Transverse colon (tissue), 4 donors: ENCODE measurements around the gene MCC. TPM values are rescaled to one million over a fixed set of nuclear protein-coding genes. Genes with fewer than 3 reads are reported as not detected.

Experiments
- DNase-seq: peaks from one replicate; pipeline ENCODE4 v3.0.0-alpha.2; 2019
- H3K27ac ChIP-seq, 4 donors: fragments of 200-600 bp; sonication (generic); 2 replicates each; pipeline ENCODE4 v1.5.1; 2016 to 2018; ENCODE audit warnings: inconsistent platforms in 4 of 4
- H3K27me3 ChIP-seq: fragments of 200-600 bp; sonication (generic); 2 replicates; pipeline ENCODE4 v1.5.1; 2017; ENCODE audit warnings: inconsistent platforms
- H3K36me3 ChIP-seq, 4 donors: fragments of 200-600 bp; sonication (generic); 2 replicates each; pipeline ENCODE4 v1.5.1; 2017 to 2019; ENCODE audit warnings: inconsistent platforms in 4 of 4
- H3K4me1 ChIP-seq, 4 donors: fragments of 200-600 bp; sonication (generic); 2 replicates each; pipeline ENCODE4 v1.5.1; 2017 to 2020; ENCODE audit warnings: inconsistent platforms in 4 of 4
- H3K4me3 ChIP-seq, 4 donors: fragments of 200-600 bp; sonication (generic); 1 replicate in 1 of 4; 2 replicates in 3 of 4; pipeline versions ENCODE4 v1.5.1 to v1.6.1; 2017 to 2019; ENCODE audit warnings: inconsistent platforms in 4 of 4
- H3K9me3 ChIP-seq, 2 donors: fragments of 200-600 bp; sonication (generic); 2 replicates each; pipeline ENCODE4 v1.5.1; 2017 to 2019; ENCODE audit warnings: inconsistent platforms in 2 of 2
- EP300 ChIP-seq: sonication (generic); formaldehyde crosslinking; IDR thresholded peaks from one replicate; pipeline ENCODE4 v1.6.1; 2017; ENCODE audit warnings: antibody characterized with exemption, low read depth
- POLR2A ChIP-seq: fragments of 450-650 bp; IDR thresholded peaks from one replicate; pipeline ENCODE4 v1.6.1; 2016; ENCODE audit warnings: antibody characterized with exemption, mild to moderate bottlenecking, moderate library complexity
- POLR2AphosphoS5 ChIP-seq, 3 donors: sonication (generic); formaldehyde crosslinking; IDR thresholded peaks; one replicate each; pipeline ENCODE4 v1.6.1; 2016; ENCODE audit warnings: antibody characterized with exemption in 3 of 3
- WGBS, 2 donors: methylation state at CpG; one replicate each; pipeline ENCODE4 v1.1.5; 2018; ENCODE audit warnings: low coverage in 1 of 2; 5-methylcytosine and 5-hydroxymethylcytosine counted together
- in situ Hi-C, 4 donors: fragments of 200-750 bp; cut with MboI; loops; one replicate each; pipeline versions ENCODE4 v1.15.0 to v1.15.1; 2017; ENCODE audit warnings: low sequenced_read_pairs in 3 of 4, low pct_ligation_motif_present in 1 of 4, low pct_unique_long_range_greater_than_20kb in 1 of 4
- intact Hi-C: fragments of 100-400 bp; cut with DNase I; formaldehyde crosslinking; loops from one replicate; pipeline ENCODE4 v1.15.1; 2023; ENCODE audit warnings: low total_unique reads
- total RNA-seq, 4 donors: library from RNA; depleted of rRNA; stranded (reverse); fragments of >200 nt; gene quantifications; one replicate each; pipeline ENCODE4 v1.1.0, GENCODE V29; 2016
- TF ChIP-seq, protein P1 (sequence below), 5 experiments: fragments of 200-600 bp in 3 of 5; fragments of 450-650 bp in 2 of 5; sonication (generic) in 3 of 5; IDR thresholded peaks; 1 replicate in 2 of 5; 2 replicates in 3 of 5; pipeline ENCODE4 v1.5.1; 2016 to 2017; ENCODE audit warnings: antibody characterized with exemption in 5 of 5, inconsistent platforms in 3 of 5, mild to moderate bottlenecking in 2 of 5, moderate library complexity in 1 of 5

The MCC gene
- total RNA-seq, 4 donors from 2014 or later: 2.6 to 28.4 (median 16.4) TPM

DNA sequence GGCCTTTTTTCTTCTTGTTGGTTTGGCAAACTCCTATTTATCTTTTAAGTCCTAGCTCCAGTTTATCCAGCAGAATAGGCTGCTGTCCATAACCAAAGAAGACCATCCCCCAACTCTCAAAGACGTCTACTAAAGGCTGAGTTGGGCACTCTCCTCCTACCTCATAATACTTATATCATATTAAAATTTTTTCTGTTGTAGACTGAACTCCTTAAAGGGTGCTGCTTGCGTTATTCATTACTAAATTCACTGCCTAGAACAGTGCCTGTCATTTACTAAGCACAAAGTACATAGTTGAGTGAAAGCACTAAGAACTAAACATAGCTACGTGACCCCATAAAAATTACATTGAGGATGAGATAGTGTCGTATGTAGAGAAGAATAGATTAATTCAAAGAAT lies 490.0 kb downstream of the MCC start:
- H3K36me3 ChIP-seq: peaks cover 0 to 24% (median 10%) of the 10 kb centered on the region in 4 donors
- no peak overlapping the region for H3K27ac ChIP-seq
- no peak overlapping the region for H3K4me3 ChIP-seq
- DNase-seq: no peak
- 86 to 95% methylated on average over 4 of the region's 4 CpGs for WGBS, 2 donors
- intact Hi-C loops (loop anchor here (5.0 to 10.0 kb wide), 2 partner anchors 514 to 607 kb away; partner anchors contain the start of gene YTHDC2), in situ Hi-C loops (loop anchor here (10.0 to 25.0 kb wide), 3 partner anchors 507 to 614 kb away; partner anchors contain the start of gene YTHDC2 (in 3 of the 4))
- H3K4me1 ChIP-seq: peaks cover 0 to 6% (median 2%) of the 10 kb centered on the region in 4 donors
- TF ChIP-seq, protein P1, sequence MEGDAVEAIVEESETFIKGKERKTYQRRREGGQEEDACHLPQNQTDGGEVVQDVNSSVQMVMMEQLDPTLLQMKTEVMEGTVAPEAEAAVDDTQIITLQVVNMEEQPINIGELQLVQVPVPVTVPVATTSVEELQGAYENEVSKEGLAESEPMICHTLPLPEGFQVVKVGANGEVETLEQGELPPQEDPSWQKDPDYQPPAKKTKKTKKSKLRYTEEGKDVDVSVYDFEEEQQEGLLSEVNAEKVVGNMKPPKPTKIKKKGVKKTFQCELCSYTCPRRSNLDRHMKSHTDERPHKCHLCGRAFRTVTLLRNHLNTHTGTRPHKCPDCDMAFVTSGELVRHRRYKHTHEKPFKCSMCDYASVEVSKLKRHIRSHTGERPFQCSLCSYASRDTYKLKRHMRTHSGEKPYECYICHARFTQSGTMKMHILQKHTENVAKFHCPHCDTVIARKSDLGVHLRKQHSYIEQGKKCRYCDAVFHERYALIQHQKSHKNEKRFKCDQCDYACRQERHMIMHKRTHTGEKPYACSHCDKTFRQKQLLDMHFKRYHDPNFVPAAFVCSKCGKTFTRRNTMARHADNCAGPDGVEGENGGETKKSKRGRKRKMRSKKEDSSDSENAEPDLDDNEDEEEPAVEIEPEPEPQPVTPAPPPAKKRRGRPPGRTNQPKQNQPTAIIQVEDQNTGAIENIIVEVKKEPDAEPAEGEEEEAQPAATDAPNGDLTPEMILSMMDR (IDR thresholded peaks at IDR 0.05): no peak
- TF ChIP-seq POLR2AphosphoS5 (IDR thresholded peaks at IDR 0.05) (no peak), EP300 (no peak), POLR2A (no peak)
- H3K27me3 ChIP-seq: no peaks in the 10 kb centered on the region
- H3K9me3 ChIP-seq: no peaks in the 10 kb centered on the region

DNA sequence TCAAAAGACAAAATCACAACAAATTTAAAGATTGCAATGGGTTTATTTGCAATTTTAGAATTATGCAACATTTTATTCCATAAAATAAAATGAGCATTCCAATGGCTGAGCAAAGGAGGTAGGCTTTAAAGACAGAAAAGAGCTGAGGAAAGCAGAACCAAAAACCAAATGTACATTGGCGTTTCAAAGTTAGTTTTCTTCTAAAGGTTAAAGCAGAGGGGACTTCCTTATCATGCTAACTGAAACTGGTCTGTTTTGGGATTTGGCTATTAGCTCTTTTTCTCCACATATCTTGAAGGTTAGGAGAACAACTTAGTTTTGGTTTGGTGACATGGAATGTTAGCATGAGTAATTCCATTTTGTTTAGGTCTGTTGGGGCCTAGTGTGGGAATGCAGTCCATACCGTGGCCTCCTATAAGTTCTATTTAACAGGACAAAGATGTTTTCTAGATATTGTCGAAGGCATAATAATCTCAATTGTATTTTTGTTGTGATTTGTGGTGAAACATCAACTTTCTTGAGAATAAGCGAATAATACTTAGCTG lies 491.4 kb downstream of the MCC start:
- intact Hi-C loops (loop anchor here (5.0 to 10.0 kb wide), 2 partner anchors 515 to 608 kb away; partner anchors contain the start of gene YTHDC2), in situ Hi-C loops (loop anchor here (10.0 to 25.0 kb wide), 3 partner anchors 508 to 615 kb away; partner anchors contain the start of gene YTHDC2 (in 3 of the 4))
- no peak for DNase-seq
- WGBS, 2 donors: 76 to 82% methylated on average over 4 of the region's 4 CpGs
- Histone ChIP-seq H3K36me3 (peaks cover 0 to 21% (median 5%) of the 10 kb centered on the region in 4 donors), H3K4me3 (no peak overlapping the region), H3K4me1 (peaks cover 0 to 6% (median 2%) of the 10 kb centered on the region in 4 donors), H3K27ac (no peak overlapping the region), H3K27me3 (no peaks in the 10 kb centered on the region), H3K9me3 (no peaks in the 10 kb centered on the region)
- TF ChIP-seq POLR2A: no peak
- no peak for TF ChIP-seq POLR2AphosphoS5 (IDR thresholded peaks at IDR 0.05)
- TF ChIP-seq, protein P1 (IDR thresholded peaks at IDR 0.05): no peak
- TF ChIP-seq EP300: no peak

DNA sequence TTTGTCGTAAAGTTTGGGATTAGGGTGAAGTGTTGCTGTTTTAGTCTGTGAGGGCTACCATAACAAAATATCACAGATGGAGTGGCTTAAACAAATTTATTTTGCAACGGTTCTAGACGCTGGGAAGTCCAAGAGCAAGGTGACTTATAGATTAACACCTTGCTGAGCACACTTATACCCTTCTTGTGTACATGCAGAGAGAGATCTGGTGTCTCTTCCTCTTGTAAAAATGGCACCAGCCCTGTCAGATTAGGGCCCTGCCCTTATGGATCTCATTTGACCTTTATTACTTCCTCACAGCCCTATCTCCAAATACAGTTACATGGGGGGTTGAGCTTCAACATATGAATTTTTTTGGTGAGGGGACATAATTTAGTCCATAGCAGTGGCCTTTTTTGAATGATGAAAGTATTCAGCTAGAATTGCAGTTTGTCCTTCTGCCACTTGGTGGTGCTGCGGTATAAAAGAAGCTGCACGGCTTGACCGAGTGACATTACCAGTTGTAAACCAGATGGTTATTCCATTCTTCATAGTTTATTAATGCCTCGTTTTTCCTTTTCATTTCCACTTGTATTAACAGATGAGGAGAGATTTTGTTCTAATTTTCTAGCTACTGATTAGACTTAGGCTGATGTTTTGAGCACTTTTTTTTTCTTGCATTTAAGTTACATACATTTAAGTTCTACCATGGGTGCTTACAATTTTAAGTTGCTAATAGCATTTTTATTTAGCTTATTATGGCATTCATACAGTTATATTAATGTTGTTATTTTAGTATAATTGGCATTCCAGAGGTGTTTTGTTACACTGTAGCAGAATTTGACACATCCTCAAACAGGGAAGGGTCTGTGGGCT lies 492.3 kb downstream of the MCC start:
- TF ChIP-seq, protein P1 (IDR thresholded peaks at IDR 0.05): peak; percentile 72 to 94 (median 87)
- no peak for TF ChIP-seq POLR2A
- peak; percentile 73 for DNase-seq
- WGBS, 2 donors: 19 to 21% methylated on average over 7 of the region's 7 CpGs
- H3K36me3 ChIP-seq: peaks cover 0 to 13% (median 2%) of the 10 kb centered on the region in 4 donors
- H3K27ac ChIP-seq: no peak overlapping the region
- peaks cover 0 to 6% (median 2%) of the 10 kb centered on the region in 4 donors for H3K4me1 ChIP-seq
- in situ Hi-C loops (loop anchor here (10.0 to 25.0 kb wide), 3 partner anchors 509 to 616 kb away; partner anchors contain the start of gene YTHDC2 (in 3 of the 4)), intact Hi-C loops (loop anchor here (5.0 to 10.0 kb wide), 2 partner anchors 516 to 609 kb away; partner anchors contain the start of gene YTHDC2)
- H3K4me3 ChIP-seq: no peak overlapping the region
- H3K27me3 ChIP-seq: no peaks in the 10 kb centered on the region
- H3K9me3 ChIP-seq: no peaks in the 10 kb centered on the region

DNA sequence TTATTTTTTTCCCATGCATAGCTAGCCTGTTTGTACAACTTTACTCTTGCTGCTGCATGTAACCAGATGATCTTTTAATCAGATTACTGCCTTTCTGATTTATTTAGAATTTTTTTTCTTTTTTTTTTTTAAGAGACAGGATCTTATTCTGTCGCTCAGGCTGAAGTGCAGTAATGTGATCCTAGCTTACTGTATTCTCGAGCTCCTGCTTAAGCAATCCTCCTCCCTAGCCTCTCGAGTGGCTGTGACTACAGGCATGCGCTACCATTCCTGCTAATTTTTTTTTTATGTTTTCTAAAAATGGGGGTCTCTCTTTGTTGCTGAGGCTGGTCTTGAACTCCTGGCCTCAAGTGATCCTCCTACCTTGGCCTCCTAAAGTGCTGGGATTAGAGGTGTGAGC lies 502.0 kb downstream of the MCC start:
- H3K36me3 ChIP-seq: no peaks in the 10 kb centered on the region

More for the DNA sequence above, 502.0 kb downstream of the MCC start:
- no peaks in the 10 kb centered on the region for H3K9me3 ChIP-seq
- no peak for TF ChIP-seq EP300
- TF ChIP-seq POLR2AphosphoS5 (IDR thresholded peaks at IDR 0.05): no peak
- TF ChIP-seq, protein P1 (IDR thresholded peaks at IDR 0.05): no peak
- TF ChIP-seq POLR2A: no peak
- in situ Hi-C loops: loop anchor here in 3 of 4 donors (25.0 kb wide), 2 partner anchors 526 to 626 kb away; partner anchors contain the start of gene YTHDC2 (in 3 of the 3)
- H3K4me1 ChIP-seq: no peaks in the 10 kb centered on the region
- no peak overlapping the region for H3K27ac ChIP-seq
- no peaks in the 10 kb centered on the region for H3K27me3 ChIP-seq
- no peak for DNase-seq
- WGBS, 2 donors: 96 to 100% methylated on average over 4 of the region's 4 CpGs
- intact Hi-C loops: no loop called here
- no peak overlapping the region for H3K4me3 ChIP-seq
